Measurements from ENCODE around the gene CHML.

CHML gene

GRCh38 chr1:241658081-241658793 lies 18.1 kb upstream of the CHML start:
- Mint-ChIP-seq H3K4me3 (no peak overlapping the region), H3K27me3 (peaks cover 3% of the 10 kb centered on the region), H3K36me3 (ENCODE audit: low read depth) (no peaks in the 10 kb centered on the region), H3K9me3 (no peaks in the 10 kb centered on the region), H3K27ac (no peak overlapping the region), H3K4me1 (peaks cover 2% of the 10 kb centered on the region)
- DNase-seq, result no peak
- no peak for ATAC-seq

- no peak overlapping the region for H3K4me3 Mint-ChIP-seq
- H3K36me3 Mint-ChIP-seq (ENCODE audit: low read depth), result no peaks in the 10 kb centered on the region
- no peaks in the 10 kb centered on the region for H3K9me3 Mint-ChIP-seq
- ATAC-seq (no peak), DNase-seq (no peak)
- H3K27me3 Mint-ChIP-seq, result peaks cover 3% of the 10 kb centered on the region
- no peaks in the 10 kb centered on the region for H3K4me1 Mint-ChIP-seq
- no peak overlapping the region for H3K27ac Mint-ChIP-seq
Observed at GRCh38 chr1:241654641-241655040, 14.5 kb upstream of the CHML start.

- DNase-seq, result no peak
- Mint-ChIP-seq H3K4me1 (no peaks in the 10 kb centered on the region), H3K27ac (no peak overlapping the region), H3K27me3 (peaks cover 3% of the 10 kb centered on the region), H3K36me3 (ENCODE audit: low read depth) (no peaks in the 10 kb centered on the region), H3K4me3 (no peak overlapping the region), H3K9me3 (no peaks in the 10 kb centered on the region)
- ATAC-seq, result no peak
Observed at GRCh38 chr1:241654019-241654418, 13.8 kb upstream of the CHML start.

- Mint-ChIP-seq H3K4me1 (no peaks in the 10 kb centered on the region), H3K4me3 (no peak within 1 kb of the TSS), H3K27me3 (peaks cover 3% of the 10 kb centered on the region), H3K36me3 (ENCODE audit: low read depth) (no peaks in the 10 kb centered on the region), H3K27ac (no peak within 1 kb of the TSS), H3K9me3 (no peaks in the 10 kb centered on the region)
- DNase-seq, result no peak
- ATAC-seq, result no peak
Observed at GRCh38 chr1:241652012-241652411, 11.8 kb upstream of the CHML start, which contains the start of gene WDR64. Gene WDR64, plus strand, starts transcription at chr1:241652281. Its CDS starts 204 bp downstream, at chr1:241652485.

GRCh38 chr1:241648159-241648558 lies 8.0 kb upstream of the CHML start:
- DNase-seq, result no peak
- H3K4me3 Mint-ChIP-seq, result no peak overlapping the region

GRCh38 chr1:241647658-241648057 lies 7.5 kb upstream of the CHML start:
- peak; percentile 71 for ATAC-seq
- no peak for DNase-seq

More at GRCh38 chr1:241648159-241648558, 8.0 kb upstream of the CHML start:
- H3K27me3 Mint-ChIP-seq, result no peaks in the 10 kb centered on the region
- no peak for ATAC-seq
- H3K27ac Mint-ChIP-seq, result no peak overlapping the region
- H3K4me1 Mint-ChIP-seq, result peaks cover 6% of the 10 kb centered on the region
- H3K36me3 Mint-ChIP-seq (ENCODE audit: low read depth), result no peaks in the 10 kb centered on the region
- H3K9me3 Mint-ChIP-seq, result peaks cover 2% of the 10 kb centered on the region

GRCh38 chr1:241646201-241646600 lies 6.0 kb upstream of the CHML start:
- Mint-ChIP-seq H3K27me3 (no peaks in the 10 kb centered on the region), H3K4me3 (no peak overlapping the region), H3K36me3 (ENCODE audit: low read depth) (no peaks in the 10 kb centered on the region), H3K4me1 (peaks cover 8% of the 10 kb centered on the region), H3K9me3 (peaks cover 10% of the 10 kb centered on the region), H3K27ac (no peak overlapping the region)
- ATAC-seq (no peak), DNase-seq (no peak)

More at GRCh38 chr1:241647658-241648057, 7.5 kb upstream of the CHML start:
- Mint-ChIP-seq H3K27ac (no peak overlapping the region), H3K36me3 (ENCODE audit: low read depth) (no peaks in the 10 kb centered on the region), H3K4me1 (peaks cover 6% of the 10 kb centered on the region), H3K27me3 (no peaks in the 10 kb centered on the region), H3K4me3 (no peak overlapping the region), H3K9me3 (peaks cover 3% of the 10 kb centered on the region)

GRCh38 chr1:241645199-241645598 lies 5.0 kb upstream of the CHML start:
- DNase-seq (no peak), ATAC-seq (no peak)
- Mint-ChIP-seq H3K4me3 (no peak overlapping the region), H3K36me3 (ENCODE audit: low read depth) (no peaks in the 10 kb centered on the region), H3K9me3 (peaks cover 10% of the 10 kb centered on the region), H3K27me3 (no peaks in the 10 kb centered on the region), H3K4me1 (peaks cover 16% of the 10 kb centered on the region), H3K27ac (no peak overlapping the region)

GRCh38 chr1:241644259-241644658 lies 4.1 kb upstream of the CHML start:
- H3K4me1 Mint-ChIP-seq, result peaks cover 16% of the 10 kb centered on the region
- ATAC-seq, result no peak
- H3K36me3 Mint-ChIP-seq (ENCODE audit: low read depth), result no peaks in the 10 kb centered on the region
- H3K27me3 Mint-ChIP-seq, result no peaks in the 10 kb centered on the region
- DNase-seq, result no peak
- H3K9me3 Mint-ChIP-seq, result peaks cover 10% of the 10 kb centered on the region
- H3K4me3 Mint-ChIP-seq, result no peak overlapping the region
- H3K27ac Mint-ChIP-seq, result no peak overlapping the region

- peaks cover 10% of the 10 kb centered on the region for H3K9me3 Mint-ChIP-seq
- H3K27me3 Mint-ChIP-seq, result no peaks in the 10 kb centered on the region
- H3K4me1 Mint-ChIP-seq, result peaks cover 28% of the 10 kb centered on the region
- DNase-seq, result no peak
- ATAC-seq, result no peak
- H3K27ac Mint-ChIP-seq, result no peak overlapping the region
- H3K4me3 Mint-ChIP-seq, result no peak overlapping the region
- H3K36me3 Mint-ChIP-seq (ENCODE audit: low read depth), result peaks cover 8% of the 10 kb centered on the region
Observed at GRCh38 chr1:241642593-241642944, 2.4 kb upstream of the CHML start.

- H3K27ac Mint-ChIP-seq, result no peak overlapping the region
- no peak for DNase-seq
- no peaks in the 10 kb centered on the region for H3K27me3 Mint-ChIP-seq
Observed at GRCh38 chr1:241641773-241642592, 1.8 kb upstream of the CHML start.

GRCh38 chr1:241640867-241641622 lies 876 bp upstream of the CHML start:
- peaks cover 14% of the 10 kb centered on the region for H3K36me3 Mint-ChIP-seq (ENCODE audit: low read depth)
- H3K4me3 Mint-ChIP-seq, result peak overlapping the region; percentile 24
- no peak for ATAC-seq

More at GRCh38 chr1:241641773-241642592, 1.8 kb upstream of the CHML start:
- Mint-ChIP-seq H3K4me3 (no peak overlapping the region), H3K36me3 (ENCODE audit: low read depth) (peaks cover 8% of the 10 kb centered on the region), H3K4me1 (peaks cover 33% of the 10 kb centered on the region), H3K9me3 (peaks cover 10% of the 10 kb centered on the region)
- ATAC-seq, result no peak

GRCh38 chr1:241639623-241640148 lies 483 bp downstream of the CHML start:
- ATAC-seq (peak; percentile 53), DNase-seq (peak; percentile 49)
- peaks cover 10% of the 10 kb centered on the region for H3K9me3 Mint-ChIP-seq
- peaks cover 53% of the 10 kb centered on the region for H3K4me1 Mint-ChIP-seq
- peaks cover 25% of the 10 kb centered on the region for H3K36me3 Mint-ChIP-seq (ENCODE audit: low read depth)
- H3K27me3 Mint-ChIP-seq, result no peaks in the 10 kb centered on the region
- peak overlapping the region; percentile 88 for H3K4me3 Mint-ChIP-seq
- H3K27ac Mint-ChIP-seq, result peak overlapping the region; percentile 81

More at GRCh38 chr1:241640867-241641622, 876 bp upstream of the CHML start:
- no peaks in the 10 kb centered on the region for H3K27me3 Mint-ChIP-seq
- DNase-seq, result no peak
- H3K4me1 Mint-ChIP-seq, result peaks cover 40% of the 10 kb centered on the region
- peak overlapping the region; percentile 41 for H3K27ac Mint-ChIP-seq
- peaks cover 10% of the 10 kb centered on the region for H3K9me3 Mint-ChIP-seq

GRCh38 chr1:241638909-241639622 lies 1.1 kb downstream of the CHML start:
- DNase-seq (no peak), ATAC-seq (no peak)
- Mint-ChIP-seq H3K27me3 (no peaks in the 10 kb centered on the region), H3K27ac (peak overlapping the region; percentile 81), H3K36me3 (ENCODE audit: low read depth) (peaks cover 31% of the 10 kb centered on the region), H3K9me3 (peaks cover 10% of the 10 kb centered on the region), H3K4me1 (peaks cover 52% of the 10 kb centered on the region), H3K4me3 (peak overlapping the region; percentile 88)
